CD4-positive, alpha-beta T cell (primary cell): Measurements from ENCODE around the gene ZFX. TPM values are rescaled to one million over a fixed set of nuclear protein-coding genes. Genes with fewer than 3 reads are reported as not detected.
"Not testable (repeated sequence)": the region's sequence is repeated elsewhere in the genome, so short reads cannot be mapped to it uniquely, and the experiment has no call there.

Experiments
- ATAC-seq: fragments of 200-7000 bp; cut with Tn5 transposase; one replicate; pipeline ENCODE4 v1.10.0; 2022; ENCODE audit warnings: mild to moderate bottlenecking; ENCODE audit not compliant: poor library complexity
- CTCF ChIA-PET: fragments of 350-600 bp; sonication (Branson Sonifier 250); formaldehyde crosslinking; loops from one replicate; lab custom pipeline; 2021; ENCODE audit warnings: antibody characterized with exemption, inconsistent platforms; lab: Charles Lee
- POLR2A ChIA-PET: fragments of 350-600 bp; sonication (Branson Sonifier 250); formaldehyde crosslinking; loops from one replicate; lab custom pipeline; 2021; ENCODE audit warnings: antibody characterized with exemption, inconsistent platforms; lab: Charles Lee
- DNase-seq, 14 experiments: peaks; one replicate each; pipeline ENCODE4 v3.0.0-alpha.2; 2013 to 2020; ENCODE audit warnings: mixed read lengths in 2 of 14
- H3K27ac ChIP-seq, 2 donors: one replicate each; pipeline versions ENCODE4 v1.5.1 to v1.7.0; 2013; ENCODE audit warnings: low read length in 2 of 2, low read depth in 1 of 2, mild to moderate bottlenecking in 1 of 2
- H3K27me3 ChIP-seq, 2 experiments: 1 replicate in 1 of 2; 2 replicates in 1 of 2; pipeline versions ENCODE4 v1.6.1 to v1.7.0; 2013; ENCODE audit warnings: low read length in 2 of 2, control low read depth in 1 of 2, mild to moderate bottlenecking in 1 of 2, moderate library complexity in 1 of 2; ENCODE audit not compliant: insufficient read depth in 2 of 2, control insufficient read depth in 1 of 2
- H3K36me3 ChIP-seq: one replicate; pipeline ENCODE4 v1.6.1; 2013; ENCODE audit warnings: low read length, control low read depth; ENCODE audit not compliant: insufficient read depth
- H3K4me1 ChIP-seq: one replicate; pipeline ENCODE4 v1.6.1; 2013; ENCODE audit warnings: low read length, control low read depth; ENCODE audit not compliant: insufficient read depth
- H3K4me3 ChIP-seq: one replicate; pipeline ENCODE4 v1.5.1; 2013; ENCODE audit warnings: mild to moderate bottlenecking, low read length, moderate library complexity
- H3K9me3 ChIP-seq, 2 experiments: 1 replicate in 1 of 2; 2 replicates in 1 of 2; pipeline versions ENCODE4 v1.6.1 to v1.7.0; 2013; ENCODE audit warnings: low read length in 2 of 2, mild to moderate bottlenecking in 2 of 2, control low read depth in 1 of 2, moderate library complexity in 1 of 2; ENCODE audit not compliant: control insufficient read depth in 1 of 2, insufficient read depth in 1 of 2
- H3K27ac Mint-ChIP-seq: one replicate; pipeline ENCODE4 v1.8.0; 2020; ENCODE audit warnings: mixed read lengths
- H3K27me3 Mint-ChIP-seq: one replicate; pipeline ENCODE4 v1.8.0; 2021; ENCODE audit warnings: mixed read lengths
- H3K36me3 Mint-ChIP-seq: one replicate; pipeline ENCODE4 v1.8.0; 2021; ENCODE audit warnings: low read depth, mixed read lengths
- H3K4me1 Mint-ChIP-seq: one replicate; pipeline ENCODE4 v1.8.0; 2021; ENCODE audit warnings: low read depth, mixed read lengths
- H3K4me3 Mint-ChIP-seq: one replicate; pipeline ENCODE4 v1.8.0; 2020; ENCODE audit warnings: mild to moderate bottlenecking, mixed read lengths
- H3K9me3 Mint-ChIP-seq: one replicate; pipeline ENCODE4 v1.8.0; 2020; ENCODE audit warnings: mixed read lengths
- CTCF ChIP-seq: fragments of 200-600 bp; IDR thresholded peaks from one replicate; pipeline ENCODE4 v1.8.0; 2022; ENCODE audit warnings: antibody characterized with exemption, mild to moderate bottlenecking
- intact Hi-C, 2 experiments: fragments of 100-400 bp; cut with DNase I in 1 of 2; cut with micrococcal nuclease in 1 of 2; formaldehyde crosslinking; loops; one replicate each; pipeline versions ENCODE4 v1.15.1 to v1.9.0; 2023 to 2025; cut with DNase I, micrococcal nuclease
- total RNA-seq, 174 experiments: library from RNA in 2 of 174; stranded (reverse) in 2 of 174; gene quantifications; one replicate each; pipeline ENCODE4 v1.2.3 and lab custom pipeline; 2021 to 2026

ZFX gene
- total RNA-seq, 2 experiments from 2014 or later: 44.2 to 50.1 TPM

GRCh38 chrX:24137192-24137591, 12.3 kb upstream of the ZFX start:
- intact Hi-C loops: no loop called here
- Histone ChIP-seq H3K27ac (no peak overlapping the region), H3K27me3 (no peaks in the 10 kb centered on the region), H3K4me3 (no peak overlapping the region), H3K36me3 (no peaks in the 10 kb centered on the region), H3K4me1 (no peaks in the 10 kb centered on the region), H3K9me3 (no peaks in the 10 kb centered on the region)
- H3K36me3 Mint-ChIP-seq: no peaks in the 10 kb centered on the region
- TF ChIP-seq CTCF: no peak
- DNase-seq (no peak), ATAC-seq (no peak)
- H3K27me3 Mint-ChIP-seq: no peaks in the 10 kb centered on the region
- ChIA-PET CTCF (interaction anchor here (0.6 kb wide), 1 partner anchor 219 kb away, joined by 3 read pairs; no protein-coding TSS in a partner anchor), POLR2A (no interaction called here)
- peaks cover 5% of the 10 kb centered on the region for H3K4me1 Mint-ChIP-seq
- no peak overlapping the region for H3K4me3 Mint-ChIP-seq
- H3K27ac Mint-ChIP-seq: no peak overlapping the region
- no peaks in the 10 kb centered on the region for H3K9me3 Mint-ChIP-seq

GRCh38 chrX:24143982-24144381, 5.5 kb upstream of the ZFX start:
- DNase-seq, H3K27me3 ChIP-seq, ATAC-seq, H3K4me3 Mint-ChIP-seq, H3K36me3 ChIP-seq, H3K27me3 Mint-ChIP-seq, H3K27ac Mint-ChIP-seq, POLR2A ChIA-PET, H3K9me3 ChIP-seq, H3K27ac ChIP-seq, H3K4me3 ChIP-seq, H3K36me3 Mint-ChIP-seq, H3K9me3 Mint-ChIP-seq, CTCF ChIA-PET: not testable (repeated sequence)
- intact Hi-C loops: loop anchor here in 1 of 2 experiments (10.0 kb wide), 1 partner anchor 359 kb away; the partner anchor contains the start of gene SAT1
- H3K4me1 ChIP-seq: peaks cover 11% of the 10 kb centered on the region
- H3K4me1 Mint-ChIP-seq: peaks cover 40% of the 10 kb centered on the region

GRCh38 chrX:24144528-24144927, 5.0 kb upstream of the ZFX start:
- ChIA-PET CTCF (interaction anchor here (1.1 kb wide), 1 partner anchor 90 kb away, joined by 3 read pairs; the partner anchor contains the start of gene EIF2S3), POLR2A (interaction anchor here (1.0 kb wide), 1 partner anchor 90 kb away, joined by 10 read pairs; the partner anchor contains the start of gene EIF2S3)
- Mint-ChIP-seq H3K4me1 (peaks cover 40% of the 10 kb centered on the region), H3K4me3 (no peak overlapping the region), H3K27me3 (no peaks in the 10 kb centered on the region), H3K9me3 (no peaks in the 10 kb centered on the region), H3K36me3 (no peaks in the 10 kb centered on the region), H3K27ac (peak overlapping the region; percentile 67)
- H3K27ac ChIP-seq: no peak overlapping the region
- no peaks in the 10 kb centered on the region for H3K27me3 ChIP-seq
- peaks cover 11% of the 10 kb centered on the region for H3K4me1 ChIP-seq
- DNase-seq (no peak), ATAC-seq (no peak)
- TF ChIP-seq CTCF: no peak
- no peaks in the 10 kb centered on the region for H3K9me3 ChIP-seq
- intact Hi-C loops: loop anchor here in 1 of 2 experiments (10.0 kb wide), 1 partner anchor 360 kb away; the partner anchor contains the start of gene SAT1
- no peak overlapping the region for H3K4me3 ChIP-seq
- H3K36me3 ChIP-seq: no peaks in the 10 kb centered on the region
